Endothelial cell of umbilical vein (primary cell): Measurements from ENCODE around the gene TRAPPC5. TPM values are rescaled to one million over a fixed set of nuclear protein-coding genes. Genes with fewer than 3 reads are reported as not detected.

Source experiments
- BruUV-seq: library from RNA; stranded (reverse); fragments of 400-500 nt; replicated peaks from 2 replicates; lab custom pipeline; 2021; lab: Mats Ljungman, UMichigan
- CTCF ChIA-PET: fragments of 300-600, 350-600 bp; sonication (Branson Sonifier 250); formaldehyde crosslinking; loops from one replicate; lab custom pipeline; 2021; ENCODE audit warnings: antibody characterized with exemption, inconsistent platforms; lab: Charles Lee
- POLR2A ChIA-PET: fragments of 300-600, 350-600 bp; sonication (Branson Sonifier 250); formaldehyde crosslinking; loops from one replicate; lab custom pipeline; 2021; ENCODE audit warnings: antibody characterized with exemption, inconsistent platforms; lab: Charles Lee
- DNase-seq: peaks from one replicate; pipeline ENCODE4 v3.0.0-alpha.2; 2011; ENCODE audit warnings: low read depth, low spot score
- FAIRE-seq: peaks from 2 replicates; lab custom pipeline; 2011; peaks lifted over from hg19 to GRCh38; lab: Jason Lieb, UNC
- H2AFZ ChIP-seq: 2 replicates; pipeline ENCODE4 v1.6.0; 2012; ENCODE audit warnings: low read depth, low read length, control low read depth, inconsistent platforms
- H3K27ac ChIP-seq: 2 replicates; pipeline ENCODE4 v1.5.1; 2011; ENCODE audit warnings: low read depth, mild to moderate bottlenecking, control low read depth, low read length, moderate library complexity; ENCODE audit not compliant: insufficient read depth
- H3K27me3 ChIP-seq, 2 experiments: 2 replicates each; pipeline versions ENCODE4 v1.6.0 to v1.6.1; 2011; ENCODE audit warnings: low read length in 2 of 2, mixed read lengths in 1 of 2; ENCODE audit not compliant: control insufficient read depth in 2 of 2, insufficient read depth in 2 of 2
- H3K36me3 ChIP-seq, 2 experiments: 2 replicates in 1 of 2; 3 replicates in 1 of 2; pipeline ENCODE4 v1.5.1; 2011; ENCODE audit warnings: low read length in 2 of 2, mild to moderate bottlenecking in 1 of 2, moderate library complexity in 1 of 2; ENCODE audit not compliant: control insufficient read depth in 2 of 2, insufficient read depth in 2 of 2; ENCODE audit errors: extremely low read depth in 1 of 2
- H3K4me1 ChIP-seq: 3 replicates; pipeline ENCODE4 v1.5.1; 2011; ENCODE audit warnings: mild to moderate bottlenecking, low read length; ENCODE audit not compliant: control insufficient read depth, insufficient read depth; ENCODE audit errors: extremely low read depth
- H3K4me2 ChIP-seq: 2 replicates; pipeline ENCODE4 v1.6.1; 2011; ENCODE audit warnings: low read length, control low read depth, mixed read lengths; ENCODE audit not compliant: insufficient read depth
- H3K4me3 ChIP-seq, 3 experiments: fragments of 200-600 bp in 1 of 3; sonication (generic), shearing (Covaris generic) in 1 of 3; replicated peaks in 1 of 3; 2 replicates each; pipeline ENCODE4 v1.5.1; 2011 to 2016; ENCODE audit warnings: control low read depth in 3 of 3, low read length in 3 of 3, mild to moderate bottlenecking in 2 of 3, inconsistent platforms in 1 of 3, low read depth in 1 of 3, moderate library complexity in 1 of 3; ENCODE audit not compliant: insufficient read depth in 1 of 3
- H3K79me2 ChIP-seq: 2 replicates; pipeline ENCODE4 v1.6.0; 2012; ENCODE audit warnings: low read length, inconsistent platforms; ENCODE audit not compliant: control insufficient read depth, insufficient read depth
- H3K9ac ChIP-seq: replicated peaks from 2 replicates; pipeline ENCODE3; 2011; ENCODE audit warnings: low read length, control low read depth; ENCODE audit not compliant: insufficient read depth; ENCODE audit errors: extremely low read depth
- H3K9me1 ChIP-seq: replicated peaks from 3 replicates; pipeline ENCODE4 v1.6.0; 2011; ENCODE audit warnings: mild to moderate bottlenecking, low read length; ENCODE audit not compliant: control insufficient read depth, insufficient read depth; ENCODE audit errors: extremely low read depth
- H3K9me3 ChIP-seq: replicated peaks from 2 replicates; pipeline ENCODE4 v1.5.1; 2012; ENCODE audit warnings: low read length, inconsistent platforms; ENCODE audit not compliant: control insufficient read depth, insufficient read depth
- H4K20me1 ChIP-seq: replicated peaks from 2 replicates; pipeline ENCODE3; 2011; ENCODE audit warnings: mild to moderate bottlenecking, low read length; ENCODE audit not compliant: control insufficient read depth, insufficient read depth; ENCODE audit errors: extremely low read depth
- EZH2 ChIP-seq: IDR thresholded peaks from 2 replicates; pipeline ENCODE4 v1.6.1; 2012; ENCODE audit warnings: borderline replicate concordance, low read depth, mild to moderate bottlenecking, moderate library complexity, low read length, inconsistent platforms; ENCODE audit not compliant: severe bottlenecking
- FOS ChIP-seq: IDR thresholded peaks from 2 replicates; pipeline ENCODE4 v1.6.1; 2011; ENCODE audit warnings: mild to moderate bottlenecking, low read length, moderate library complexity, borderline replicate concordance; ENCODE audit not compliant: insufficient read depth
- GATA2 ChIP-seq: IDR thresholded peaks from 2 replicates; pipeline ENCODE4 v1.7.0; 2011; ENCODE audit warnings: low read depth, mild to moderate bottlenecking, moderate library complexity, mixed read lengths, low read length; ENCODE audit not compliant: insufficient read length, insufficient read depth
- JUN ChIP-seq: IDR thresholded peaks from 2 replicates; pipeline ENCODE4 v1.6.1; 2011; ENCODE audit warnings: borderline replicate concordance, low read depth; ENCODE audit not compliant: insufficient read length, insufficient read depth
- MYC ChIP-seq: IDR thresholded peaks from one replicate; pipeline ENCODE4 v1.6.1; 2011; ENCODE audit warnings: mild to moderate bottlenecking, low read depth, low read length
- POLR2A ChIP-seq: IDR thresholded peaks from 2 replicates; pipeline ENCODE4 v1.6.1; 2012; ENCODE audit warnings: low read depth, mild to moderate bottlenecking, control low read depth, low read length
- POLR2AphosphoS5 ChIP-seq: IDR thresholded peaks from 2 replicates; pipeline ENCODE4 v1.6.1; 2012; ENCODE audit warnings: low read depth, mild to moderate bottlenecking, control low read depth, low read length, moderate library complexity; ENCODE audit not compliant: insufficient read depth
- dilution Hi-C: fragments of 300-500 bp; cut with MboI; formaldehyde crosslinking; loops from one replicate; pipeline ENCODE4 v1.15.0; 2019; ENCODE audit warnings: low sequenced_read_pairs; ENCODE audit not compliant: extremely low pct_ligation_motif_present
- intact Hi-C: fragments of 100-400 bp; cut with micrococcal nuclease; formaldehyde crosslinking; loops from one replicate; pipeline ENCODE4 v1.10.0; 2022
- polyA plus RNA-seq, 4 experiments: library from polyadenylated mRNA; depleted of rRNA in 3 of 4; stranded (reverse) in 3 of 4; unstranded in 1 of 4; fragments of >200 nt; gene quantifications; 2 replicates each; pipeline versions ENCODE4 v1.2.1 to v1.2.3, GENCODE V29; 2011 to 2012; ENCODE audit warnings: missing spikeins in 1 of 4
- total RNA-seq: library from RNA; stranded (reverse); gene quantifications from 2 replicates; pipeline ENCODE4 v1.2.3, GENCODE V29; 2021
- TF ChIP-seq, protein P1 (sequence below): IDR thresholded peaks from 2 replicates; pipeline ENCODE4 v1.6.1; 2011; ENCODE audit not compliant: insufficient read depth, insufficient read length
- TF ChIP-seq, protein P2 (sequence below), 2 donors: IDR thresholded peaks; 1 replicate in 1 of 2; 2 replicates in 1 of 2; pipeline ENCODE4 v1.5.1; 2011; ENCODE audit warnings: low read length in 2 of 2, mild to moderate bottlenecking in 2 of 2, moderate library complexity in 2 of 2, control low read depth in 1 of 2, inconsistent platforms in 1 of 2, low read depth in 1 of 2; ENCODE audit not compliant: insufficient read depth in 1 of 2; ENCODE audit errors: extremely low read depth in 1 of 2

The TRAPPC5 gene
- total and polyA plus RNA-seq, 2 donors (not counting 3 experiments of a cell fraction or from before 2014, with no cell fraction given), result 114 to 172 TPM

DNA sequence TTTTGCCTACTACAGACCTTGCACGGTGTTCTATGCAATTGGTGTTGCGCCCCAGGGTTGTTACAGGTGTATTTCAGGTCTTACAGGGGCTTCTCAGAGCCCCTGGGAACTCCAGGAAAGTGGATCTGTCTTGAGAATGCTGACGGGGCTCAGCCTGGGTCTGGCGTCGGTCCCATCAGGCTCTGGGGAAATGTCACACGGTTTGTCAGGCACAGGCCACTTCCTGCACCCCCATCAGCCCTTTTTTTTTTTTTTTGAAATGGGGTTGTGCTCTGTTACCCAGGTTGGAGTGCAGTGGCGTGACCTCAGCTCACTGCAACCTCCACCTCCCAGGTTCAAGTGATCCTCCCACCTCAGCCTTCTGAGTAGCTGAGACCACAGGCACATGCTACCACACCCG, 38.0 kb downstream of the TRAPPC5 start:
- FAIRE-seq, result no peak
- Histone ChIP-seq H4K20me1 (no peaks in the 10 kb centered on the region), H3K4me1 (no peaks in the 10 kb centered on the region), H3K4me3 (no peak overlapping the region), H3K27ac (no peak overlapping the region), H3K9me3 (no peaks in the 10 kb centered on the region), H3K79me2 (no peaks in the 10 kb centered on the region), H3K27me3 (peaks cover 0 to 2% of the 10 kb centered on the region in 2 experiments), H3K36me3 (no peaks in the 10 kb centered on the region), H3K9ac (no peak overlapping the region), H3K9me1 (no peaks in the 10 kb centered on the region), H2AFZ (no peak overlapping the region), H3K4me2 (no peak overlapping the region)
- ChIA-PET CTCF (interaction anchor here (1.4 to 1.9 kb wide), 2 partner anchors 9 to 38 kb away, joined by 5 to 6 read pairs; partner anchors contain the start of gene TRAPPC5), POLR2A (no interaction called here)
- TF ChIP-seq MYC (no peak), POLR2AphosphoS5 (no peak), FOS (no peak), GATA2 (no peak), JUN (no peak), EZH2 (no peak), POLR2A (no peak)
- TF ChIP-seq, protein P1, sequence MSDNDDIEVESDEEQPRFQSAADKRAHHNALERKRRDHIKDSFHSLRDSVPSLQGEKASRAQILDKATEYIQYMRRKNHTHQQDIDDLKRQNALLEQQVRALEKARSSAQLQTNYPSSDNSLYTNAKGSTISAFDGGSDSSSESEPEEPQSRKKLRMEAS, result no peak
- TF ChIP-seq, protein P2, sequence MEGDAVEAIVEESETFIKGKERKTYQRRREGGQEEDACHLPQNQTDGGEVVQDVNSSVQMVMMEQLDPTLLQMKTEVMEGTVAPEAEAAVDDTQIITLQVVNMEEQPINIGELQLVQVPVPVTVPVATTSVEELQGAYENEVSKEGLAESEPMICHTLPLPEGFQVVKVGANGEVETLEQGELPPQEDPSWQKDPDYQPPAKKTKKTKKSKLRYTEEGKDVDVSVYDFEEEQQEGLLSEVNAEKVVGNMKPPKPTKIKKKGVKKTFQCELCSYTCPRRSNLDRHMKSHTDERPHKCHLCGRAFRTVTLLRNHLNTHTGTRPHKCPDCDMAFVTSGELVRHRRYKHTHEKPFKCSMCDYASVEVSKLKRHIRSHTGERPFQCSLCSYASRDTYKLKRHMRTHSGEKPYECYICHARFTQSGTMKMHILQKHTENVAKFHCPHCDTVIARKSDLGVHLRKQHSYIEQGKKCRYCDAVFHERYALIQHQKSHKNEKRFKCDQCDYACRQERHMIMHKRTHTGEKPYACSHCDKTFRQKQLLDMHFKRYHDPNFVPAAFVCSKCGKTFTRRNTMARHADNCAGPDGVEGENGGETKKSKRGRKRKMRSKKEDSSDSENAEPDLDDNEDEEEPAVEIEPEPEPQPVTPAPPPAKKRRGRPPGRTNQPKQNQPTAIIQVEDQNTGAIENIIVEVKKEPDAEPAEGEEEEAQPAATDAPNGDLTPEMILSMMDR (IDR thresholded peaks at IDR 0.05; ENCODE audit: extremely low read depth in 1 of 2, insufficient read depth in 1 of 2, low read depth in 1 of 2, low read length in 2 of 2), result no peak
- dilution Hi-C loops (no loop called here), intact Hi-C loops (no loop called here)
- no peak for DNase-seq
- BruUV-seq, result no TSS peak
